ENCODE data around the gene RIIAD1. TPM values are rescaled to one million over a fixed set of nuclear protein-coding genes. Genes with fewer than 3 reads are reported as not detected.
"Not testable (repeated sequence)": the region's sequence is repeated elsewhere in the genome, so short reads cannot be mapped to it uniquely, and the experiment has no call there.

Gene RIIAD1
- total RNA-seq, result not detected

GRCh38 chr1:151720974-151721787, at the start of gene RIIAD1:
RIIAD1 (plus strand) TSS chr1:151721522; CDS start chr1:151721537, 15 bp downstream.
- H3K27me3 Mint-ChIP-seq, result peaks cover 36 to 44% of the 10 kb centered on the region in 2 donors
- H3K27ac Mint-ChIP-seq, result peak within 1 kb of the TSS in 1 of 2 donors; percentile 77
- DNase-seq (ENCODE audit: low spot score) (peak; percentile 56), ATAC-seq (peak; percentile 85 to 89)
- no peaks in the 10 kb centered on the region for H3K9me3 Mint-ChIP-seq
- H3K4me3 Mint-ChIP-seq, result peak within 1 kb of the TSS; percentile 78
- no peaks in the 10 kb centered on the region for H3K36me3 Mint-ChIP-seq
- H3K4me1 Mint-ChIP-seq (ENCODE audit: low read depth in 2 of 2), result peaks cover 19 to 28% of the 10 kb centered on the region in 2 donors

GRCh38 chr1:151673407-151673806, 47.9 kb upstream of the RIIAD1 start:
- H3K27ac Mint-ChIP-seq, result no peak overlapping the region
- H3K36me3 Mint-ChIP-seq, result peaks cover 20% of the 10 kb centered on the region
- no peak for DNase-seq (ENCODE audit: low spot score)
- no peak overlapping the region for H3K4me3 Mint-ChIP-seq
- ATAC-seq, result no peak
- no peaks in the 10 kb centered on the region for H3K9me3 Mint-ChIP-seq
- no peaks in the 10 kb centered on the region for H3K4me1 Mint-ChIP-seq (ENCODE audit: low read depth in 2 of 2)
- no peaks in the 10 kb centered on the region for H3K27me3 Mint-ChIP-seq

- no peaks in the 10 kb centered on the region for H3K4me1 Mint-ChIP-seq (ENCODE audit: low read depth in 2 of 2)
- H3K36me3 Mint-ChIP-seq, result peaks cover 4% of the 10 kb centered on the region
- DNase-seq (ENCODE audit: low spot score), result no peak
- no peak overlapping the region for H3K4me3 Mint-ChIP-seq
- peak overlapping the region in 1 of 2 donors; percentile 16 for H3K27ac Mint-ChIP-seq
- H3K9me3 Mint-ChIP-seq, result no peaks in the 10 kb centered on the region
- no peaks in the 10 kb centered on the region for H3K27me3 Mint-ChIP-seq
- ATAC-seq, result no peak
These were observed 40.9 kb upstream of the RIIAD1 start for GRCh38 chr1:151680391-151680790.

GRCh38 chr1:151680826-151681225, 40.5 kb upstream of the RIIAD1 start:
- Mint-ChIP-seq H3K4me1 (ENCODE audit: low read depth in 2 of 2) (no peaks in the 10 kb centered on the region), H3K4me3 (no peak overlapping the region), H3K27ac (peak overlapping the region in 1 of 2 donors; percentile 16), H3K27me3 (no peaks in the 10 kb centered on the region), H3K9me3 (no peaks in the 10 kb centered on the region), H3K36me3 (peaks cover 4% of the 10 kb centered on the region)
- ATAC-seq, result no peak
- no peak for DNase-seq (ENCODE audit: low spot score)

GRCh38 chr1:151681923-151682322, 39.4 kb upstream of the RIIAD1 start:
- Mint-ChIP-seq H3K27ac (no peak overlapping the region), H3K27me3 (no peaks in the 10 kb centered on the region), H3K36me3 (peaks cover 4% of the 10 kb centered on the region), H3K4me3 (no peak overlapping the region), H3K9me3 (no peaks in the 10 kb centered on the region), H3K4me1 (ENCODE audit: low read depth in 2 of 2) (no peaks in the 10 kb centered on the region)
- DNase-seq (ENCODE audit: low spot score) (no peak), ATAC-seq (no peak)

- not testable (repeated sequence) for H3K4me1 Mint-ChIP-seq (ENCODE audit: low read depth in 2 of 2); H3K27ac Mint-ChIP-seq; ATAC-seq; H3K4me3 Mint-ChIP-seq; H3K9me3 Mint-ChIP-seq; H3K27me3 Mint-ChIP-seq; H3K36me3 Mint-ChIP-seq; DNase-seq (ENCODE audit: low spot score)
These were observed 38.4 kb upstream of the RIIAD1 start for GRCh38 chr1:151682901-151683300.

GRCh38 chr1:151684128-151684527, 37.2 kb upstream of the RIIAD1 start:
- DNase-seq (ENCODE audit: low spot score), result no peak
- Mint-ChIP-seq H3K4me3 (no peak overlapping the region), H3K27me3 (no peaks in the 10 kb centered on the region), H3K9me3 (no peaks in the 10 kb centered on the region), H3K4me1 (ENCODE audit: low read depth in 2 of 2) (no peaks in the 10 kb centered on the region), H3K27ac (no peak overlapping the region), H3K36me3 (peaks cover 4% of the 10 kb centered on the region)
- ATAC-seq, result no peak

- no peaks in the 10 kb centered on the region for H3K4me1 Mint-ChIP-seq (ENCODE audit: low read depth in 2 of 2)
- no peak for ATAC-seq
- H3K27ac Mint-ChIP-seq, result no peak overlapping the region
- H3K9me3 Mint-ChIP-seq, result no peaks in the 10 kb centered on the region
- no peaks in the 10 kb centered on the region for H3K27me3 Mint-ChIP-seq
- DNase-seq (ENCODE audit: low spot score), result no peak
- no peak overlapping the region for H3K4me3 Mint-ChIP-seq
- H3K36me3 Mint-ChIP-seq, result peaks cover 2% of the 10 kb centered on the region
These were observed 34.8 kb upstream of the RIIAD1 start for GRCh38 chr1:151686561-151686960.

GRCh38 chr1:151689494-151689893, 31.8 kb upstream of the RIIAD1 start:
- Mint-ChIP-seq H3K4me1 (ENCODE audit: low read depth in 2 of 2) (no peaks in the 10 kb centered on the region), H3K27me3 (no peaks in the 10 kb centered on the region), H3K4me3 (no peak overlapping the region), H3K27ac (no peak overlapping the region), H3K36me3 (peaks cover 12% of the 10 kb centered on the region), H3K9me3 (no peaks in the 10 kb centered on the region)
- DNase-seq (ENCODE audit: low spot score), result no peak
- no peak for ATAC-seq

GRCh38 chr1:151692226-151692625, 29.1 kb upstream of the RIIAD1 start:
- H3K9me3 Mint-ChIP-seq, result no peaks in the 10 kb centered on the region
- no peaks in the 10 kb centered on the region for H3K4me1 Mint-ChIP-seq (ENCODE audit: low read depth in 2 of 2)
- H3K27ac Mint-ChIP-seq, result no peak overlapping the region
- H3K36me3 Mint-ChIP-seq, result peaks cover 12% of the 10 kb centered on the region
- DNase-seq (ENCODE audit: low spot score) (no peak), ATAC-seq (no peak)
- H3K27me3 Mint-ChIP-seq, result no peaks in the 10 kb centered on the region
- no peak overlapping the region for H3K4me3 Mint-ChIP-seq

- no peak for ATAC-seq
These were observed 28.2 kb upstream of the RIIAD1 start for GRCh38 chr1:151693057-151693651.

GRCh38 chr1:151701515-151701914, 19.8 kb upstream of the RIIAD1 start:
- Mint-ChIP-seq H3K36me3 (peaks cover 16% of the 10 kb centered on the region), H3K27ac (no peak overlapping the region), H3K9me3 (no peaks in the 10 kb centered on the region), H3K4me1 (ENCODE audit: low read depth in 2 of 2) (peaks cover 5 to 6% of the 10 kb centered on the region in 2 donors), H3K27me3 (no peaks in the 10 kb centered on the region), H3K4me3 (no peak overlapping the region)
- ATAC-seq (no peak), DNase-seq (ENCODE audit: low spot score) (no peak)

More at GRCh38 chr1:151693057-151693651, 28.2 kb upstream of the RIIAD1 start:
- no peaks in the 10 kb centered on the region for H3K4me1 Mint-ChIP-seq (ENCODE audit: low read depth in 2 of 2)
- DNase-seq (ENCODE audit: low spot score), result no peak
- H3K27ac Mint-ChIP-seq, result no peak overlapping the region
- no peaks in the 10 kb centered on the region for H3K9me3 Mint-ChIP-seq
- H3K4me3 Mint-ChIP-seq, result no peak overlapping the region
- peaks cover 12% of the 10 kb centered on the region for H3K36me3 Mint-ChIP-seq
- no peaks in the 10 kb centered on the region for H3K27me3 Mint-ChIP-seq

GRCh38 chr1:151702936-151703335, 18.4 kb upstream of the RIIAD1 start:
- DNase-seq (ENCODE audit: low spot score) (no peak), ATAC-seq (no peak)
- Mint-ChIP-seq H3K4me3 (no peak overlapping the region), H3K36me3 (peaks cover 16% of the 10 kb centered on the region), H3K9me3 (no peaks in the 10 kb centered on the region), H3K27ac (no peak overlapping the region), H3K27me3 (no peaks in the 10 kb centered on the region), H3K4me1 (ENCODE audit: low read depth in 2 of 2) (peaks cover 6 to 7% of the 10 kb centered on the region in 2 donors)

GRCh38 chr1:151703813-151704212, 17.5 kb upstream of the RIIAD1 start:
- DNase-seq (ENCODE audit: low spot score) (no peak), ATAC-seq (no peak)
- Mint-ChIP-seq H3K4me1 (ENCODE audit: low read depth in 2 of 2) (peaks cover 6 to 7% of the 10 kb centered on the region in 2 donors), H3K4me3 (no peak overlapping the region), H3K36me3 (peaks cover 16% of the 10 kb centered on the region), H3K9me3 (no peaks in the 10 kb centered on the region), H3K27ac (no peak overlapping the region), H3K27me3 (no peaks in the 10 kb centered on the region)

All from natural killer cell treated with Interleukin-12 subunit alpha and Interleukin-12 subunit beta and Interleukin-15 and Interleukin-18, amount 100 ng/mL, for 72 hours (primary cell).